Mesenchymal stem cell (in vitro differentiated cells and primary cell): Measurements from ENCODE around the gene LIMS1.

Experiments used
- DNase-seq: peaks from one replicate; pipeline ENCODE4 v3.0.0-alpha.2; 2013
- H2AFZ ChIP-seq: one replicate; pipeline ENCODE4 v1.6.1; 2013; ENCODE audit warnings: low read depth, mild to moderate bottlenecking, control low read depth, inconsistent platforms, low read length, moderate library complexity
- H2AK5ac ChIP-seq: 2 replicates; pipeline ENCODE4 v1.6.1; 2013; ENCODE audit warnings: low read length, moderate library complexity, mild to moderate bottlenecking, inconsistent platforms; ENCODE audit not compliant: severe bottlenecking
- H2BK120ac ChIP-seq: one replicate; pipeline ENCODE4 v1.6.1; 2013; ENCODE audit warnings: low read depth, mild to moderate bottlenecking, inconsistent platforms, low read length, moderate library complexity
- H2BK12ac ChIP-seq, 2 experiments: one replicate each; pipeline ENCODE4 v1.6.1; 2013; ENCODE audit warnings: inconsistent platforms in 2 of 2, low read length in 2 of 2, mild to moderate bottlenecking in 2 of 2, moderate library complexity in 2 of 2, control low read depth in 1 of 2
- H2BK15ac ChIP-seq: one replicate; pipeline ENCODE4 v1.6.1; 2013; ENCODE audit warnings: mild to moderate bottlenecking, low read depth, inconsistent platforms; ENCODE audit not compliant: poor library complexity, severe bottlenecking
- H2BK5ac ChIP-seq: 2 replicates; pipeline ENCODE4 v1.6.1; 2013; ENCODE audit warnings: low read depth, mild to moderate bottlenecking, low read length, control low read depth, inconsistent platforms; ENCODE audit not compliant: poor library complexity, severe bottlenecking
- H3K14ac ChIP-seq, 2 experiments: one replicate each; pipeline ENCODE4 v1.6.1; 2013; ENCODE audit warnings: inconsistent platforms in 2 of 2, low read length in 2 of 2, control low read depth in 1 of 2, mild to moderate bottlenecking in 1 of 2, moderate library complexity in 1 of 2
- H3K18ac ChIP-seq, 2 experiments: one replicate each; pipeline ENCODE4 v1.6.1; 2013; ENCODE audit warnings: inconsistent platforms in 2 of 2, low read length in 2 of 2, control low read depth in 1 of 2, low read depth in 1 of 2, mild to moderate bottlenecking in 1 of 2
- H3K23ac ChIP-seq, 2 experiments: one replicate each; pipeline ENCODE4 v1.6.1; 2013; ENCODE audit warnings: inconsistent platforms in 2 of 2, low read length in 2 of 2, mild to moderate bottlenecking in 2 of 2, moderate library complexity in 2 of 2, control low read depth in 1 of 2
- H3K27ac ChIP-seq: 2 replicates; pipeline ENCODE4 v1.5.1; 2013; ENCODE audit warnings: mild to moderate bottlenecking, moderate library complexity, low read length, control low read depth, inconsistent platforms; ENCODE audit not compliant: poor library complexity, severe bottlenecking
- H3K27me3 ChIP-seq, 2 experiments: 2 replicates each; pipeline versions ENCODE4 v1.6.1 to v1.7.0; 2013; ENCODE audit warnings: low read length in 2 of 2, mild to moderate bottlenecking in 2 of 2, moderate library complexity in 2 of 2, control low read depth in 1 of 2, inconsistent platforms in 1 of 2; ENCODE audit not compliant: control insufficient read depth in 1 of 2, insufficient read depth in 1 of 2
- H3K36me3 ChIP-seq, 2 experiments: 2 replicates each; pipeline versions ENCODE4 v1.6.1 to v1.7.0; 2013; ENCODE audit warnings: low read length in 2 of 2, control low read depth in 1 of 2, inconsistent platforms in 1 of 2, low read depth in 1 of 2, mild to moderate bottlenecking in 1 of 2; ENCODE audit not compliant: insufficient read depth in 2 of 2, control insufficient read depth in 1 of 2
- H3K4ac ChIP-seq, 2 experiments: one replicate each; pipeline ENCODE4 v1.6.1; 2013; ENCODE audit warnings: inconsistent platforms in 2 of 2, low read length in 2 of 2, mild to moderate bottlenecking in 2 of 2, moderate library complexity in 2 of 2, control low read depth in 1 of 2, low read depth in 1 of 2
- H3K4me1 ChIP-seq: 2 replicates; pipeline ENCODE4 v1.6.1; 2013; ENCODE audit warnings: low read depth, low read length, control low read depth; ENCODE audit not compliant: control insufficient read depth, insufficient read depth
- H3K4me2 ChIP-seq: 2 replicates; pipeline ENCODE4 v1.6.1; 2013; ENCODE audit warnings: low read length, mild to moderate bottlenecking, inconsistent platforms; ENCODE audit not compliant: poor library complexity, severe bottlenecking
- H3K4me3 ChIP-seq, 2 experiments: 2 replicates each; pipeline versions ENCODE4 v1.5.1 to v1.7.0; 2013; ENCODE audit warnings: low read length in 2 of 2, mild to moderate bottlenecking in 2 of 2, control low read depth in 1 of 2, low read depth in 1 of 2; ENCODE audit not compliant: insufficient read depth in 1 of 2
- H3K79me1 ChIP-seq: replicated peaks from 2 replicates; pipeline ENCODE4 v1.6.1; 2013; ENCODE audit warnings: mild to moderate bottlenecking, control low read depth, low read length, inconsistent platforms; ENCODE audit not compliant: poor library complexity, severe bottlenecking
- H3K9ac ChIP-seq: 2 replicates; pipeline ENCODE4 v1.7.0; 2013; ENCODE audit warnings: mild to moderate bottlenecking, low read length, moderate library complexity
- H3K9me3 ChIP-seq: 2 replicates; pipeline ENCODE4 v1.7.0; 2013; ENCODE audit warnings: mild to moderate bottlenecking, low read length; ENCODE audit not compliant: control insufficient read depth
- H4K8ac ChIP-seq: one replicate; pipeline ENCODE4 v1.6.1; 2013; ENCODE audit warnings: inconsistent platforms, mild to moderate bottlenecking, low read length, moderate library complexity
- H4K91ac ChIP-seq: one replicate; pipeline ENCODE4 v1.6.1; 2013; ENCODE audit warnings: mild to moderate bottlenecking, low read length, inconsistent platforms
- WGBS: methylation state at CpG from one replicate; pipeline ENCODE4 v1.1.7; 2013; ENCODE audit warnings: mixed read lengths; 5-methylcytosine and 5-hydroxymethylcytosine counted together

LIMS1 gene

GRCh38 chr2:108534584-108535356 lies 500 bp downstream of the LIMS1 start:
- H4K8ac ChIP-seq = peak overlapping the region; percentile 49
- peak overlapping the region; percentile 74 to 93 for H3K14ac ChIP-seq
- peak overlapping the region; percentile 25 for H4K91ac ChIP-seq

GRCh38 chr2:108535357-108535631 lies 1.0 kb downstream of the LIMS1 start:
- Histone ChIP-seq H2BK5ac (peak overlapping the region; percentile 11), H3K27ac (peak overlapping the region; percentile 57), H3K4ac (no peak overlapping the region), H3K27me3 (no peaks in the 10 kb centered on the region), H2BK120ac (peak overlapping the region; percentile 15), H2BK12ac (no peak overlapping the region), H4K91ac (no peak overlapping the region), H2BK15ac (no peak overlapping the region), H2AK5ac (no peak overlapping the region), H3K18ac (no peak overlapping the region), H2AFZ (no peak overlapping the region), H3K23ac (no peak overlapping the region), H3K9ac (peak overlapping the region; percentile 93), H3K4me3 (peak overlapping the region; percentile 14 to 89), H3K79me1 (peaks cover 3% of the 10 kb centered on the region), H3K14ac (no peak overlapping the region), H3K36me3 (peaks cover 0 to 3% of the 10 kb centered on the region in 2 experiments), H3K4me2 (peak overlapping the region; percentile 24), H4K8ac (no peak overlapping the region), H3K9me3 (no peaks in the 10 kb centered on the region), H3K4me1 (peaks cover 4% of the 10 kb centered on the region)
- WGBS = 30% methylated on average over 9 of the region's 9 CpGs
- DNase-seq = no peak

More at GRCh38 chr2:108534584-108535356, 500 bp downstream of the LIMS1 start:
- H2BK15ac ChIP-seq = peak overlapping the region; percentile 23
- no peaks in the 10 kb centered on the region for H3K9me3 ChIP-seq
- peak overlapping the region; percentile 24 for H3K4me2 ChIP-seq
- WGBS = 1% methylated on average over 48 of the region's 57 CpGs
- peak overlapping the region; percentile 71 for H2BK5ac ChIP-seq
- H3K4me1 ChIP-seq = peaks cover 4% of the 10 kb centered on the region
- no peaks in the 10 kb centered on the region for H3K27me3 ChIP-seq
- H2BK120ac ChIP-seq = peak overlapping the region; percentile 86
- peak; percentile 56 for DNase-seq
- H3K4me3 ChIP-seq = peak overlapping the region; percentile 70 to 89
- H3K23ac ChIP-seq = peak overlapping the region in 1 of 2 experiments; percentile 77
- no peak overlapping the region for H2AK5ac ChIP-seq
- H3K18ac ChIP-seq = peak overlapping the region; percentile 73 to 74
- H3K36me3 ChIP-seq = peaks cover 0 to 3% of the 10 kb centered on the region in 2 experiments
- no peak overlapping the region for H3K4ac ChIP-seq
- no peak overlapping the region for H2BK12ac ChIP-seq
- H3K9ac ChIP-seq = peak overlapping the region; percentile 93
- peak overlapping the region; percentile 57 for H3K27ac ChIP-seq
- no peak overlapping the region for H2AFZ ChIP-seq
- H3K79me1 ChIP-seq = peaks cover 3% of the 10 kb centered on the region

- Histone ChIP-seq H3K27ac (peak overlapping the region; percentile 27), H3K9me3 (no peaks in the 10 kb centered on the region), H3K23ac (no peak overlapping the region), H2AFZ (no peak overlapping the region), H4K91ac (no peak overlapping the region), H2AK5ac (no peak overlapping the region), H3K9ac (peak overlapping the region; percentile 93), H2BK120ac (no peak overlapping the region), H3K14ac (no peak overlapping the region), H3K4me2 (peak overlapping the region; percentile 78), H3K79me1 (peaks cover 3% of the 10 kb centered on the region), H2BK5ac (no peak overlapping the region), H3K18ac (no peak overlapping the region), H2BK15ac (no peak overlapping the region), H3K4me1 (peaks cover 5% of the 10 kb centered on the region), H3K4me3 (peak overlapping the region in 1 of 2 experiments; percentile 89), H3K4ac (no peak overlapping the region), H3K27me3 (no peaks in the 10 kb centered on the region), H4K8ac (no peak overlapping the region), H3K36me3 (peaks cover 3 to 4% of the 10 kb centered on the region in 2 experiments), H2BK12ac (no peak overlapping the region)
- peak; percentile 73 for DNase-seq
- 63% methylated on average over 4 of the region's 7 CpGs for WGBS
Measured at GRCh38 chr2:108536133-108536780, 2.0 kb downstream of the LIMS1 start.

GRCh38 chr2:108536911-108537310 lies 2.6 kb downstream of the LIMS1 start:
- Histone ChIP-seq H3K27me3 (no peaks in the 10 kb centered on the region), H3K4me3 (peak overlapping the region in 1 of 2 experiments; percentile 89), H4K91ac (no peak overlapping the region), H3K79me1 (peaks cover 3% of the 10 kb centered on the region), H3K27ac (peak overlapping the region; percentile 27), H2AFZ (no peak overlapping the region), H4K8ac (no peak overlapping the region), H3K36me3 (peaks cover 3 to 7% of the 10 kb centered on the region in 2 experiments), H3K23ac (no peak overlapping the region), H3K4me2 (peak overlapping the region; percentile 78), H2BK5ac (no peak overlapping the region), H3K14ac (no peak overlapping the region), H3K9me3 (no peaks in the 10 kb centered on the region), H2BK12ac (no peak overlapping the region), H2BK120ac (no peak overlapping the region), H3K18ac (no peak overlapping the region), H3K4me1 (peaks cover 6% of the 10 kb centered on the region), H2BK15ac (no peak overlapping the region), H2AK5ac (no peak overlapping the region), H3K4ac (no peak overlapping the region), H3K9ac (peak overlapping the region; percentile 93)
- 97% methylated on average over 4 of the region's 5 CpGs for WGBS
- no peak for DNase-seq
